GM06990 (cell line): Measurements from ENCODE around the gene TMEM19.

Experiments
- DNase-seq: peaks from one replicate; pipeline ENCODE4 v3.0.0-alpha.2; 2011; ENCODE audit not compliant: insufficient read length; ENCODE audit errors: extremely low read depth
- H3K27me3 ChIP-seq: replicated peaks from 2 replicates; pipeline ENCODE4 v1.6.0; 2011; ENCODE audit warnings: low read length; ENCODE audit not compliant: control insufficient read depth, insufficient read depth
- H3K36me3 ChIP-seq: 2 replicates; pipeline ENCODE4 v1.5.1; 2011; ENCODE audit warnings: low read length; ENCODE audit not compliant: control insufficient read depth, insufficient read depth
- H3K4me3 ChIP-seq: replicated peaks from 2 replicates; pipeline ENCODE4 v1.5.1; 2011; ENCODE audit warnings: low read depth, mild to moderate bottlenecking, control low read depth, low read length
- CTCF ChIP-seq: IDR thresholded peaks from 2 replicates; pipeline ENCODE4 v1.5.1; 2011; ENCODE audit warnings: low read length, control low read depth, mild to moderate bottlenecking, inconsistent platforms; ENCODE audit not compliant: insufficient read depth, poor library complexity, severe bottlenecking

The TMEM19 gene

GRCh38 chr12:71685914-71686657 is at the start of gene TMEM19:
Gene TMEM19, plus strand, starts transcription at chr12:71686082. Its CDS starts 599 bp downstream, at chr12:71686681.
- peak; percentile 96 for DNase-seq
- Histone ChIP-seq H3K36me3 (no peaks in the 10 kb centered on the region), H3K27me3 (no peaks in the 10 kb centered on the region), H3K4me3 (peak within 1 kb of the TSS; percentile 70)
- TF ChIP-seq CTCF = peak; percentile 58

GRCh38 chr12:71636704-71637115 is 49.2 kb upstream of the TMEM19 start:
- Histone ChIP-seq H3K27me3 (no peaks in the 10 kb centered on the region), H3K36me3 (peaks cover 11% of the 10 kb centered on the region), H3K4me3 (no peak overlapping the region)
- peak; percentile 32 for DNase-seq
- TF ChIP-seq CTCF = peak; percentile 69

- Histone ChIP-seq H3K4me3 (no peak overlapping the region), H3K36me3 (peaks cover 11% of the 10 kb centered on the region), H3K27me3 (no peaks in the 10 kb centered on the region)
- no peak for DNase-seq
- no peak for TF ChIP-seq CTCF
Observed at GRCh38 chr12:71638499-71638898, 47.4 kb upstream of the TMEM19 start.

- no peak for DNase-seq
- H3K4me3 ChIP-seq = no peak overlapping the region
- peaks cover 10% of the 10 kb centered on the region for H3K36me3 ChIP-seq
- TF ChIP-seq CTCF = peak; percentile 51
- no peaks in the 10 kb centered on the region for H3K27me3 ChIP-seq
Observed at GRCh38 chr12:71639341-71639760, 46.5 kb upstream of the TMEM19 start.

- TF ChIP-seq CTCF = no peak
- Histone ChIP-seq H3K4me3 (no peak overlapping the region), H3K36me3 (peaks cover 8% of the 10 kb centered on the region), H3K27me3 (no peaks in the 10 kb centered on the region)
- no peak for DNase-seq
Observed at GRCh38 chr12:71640316-71640715, 45.6 kb upstream of the TMEM19 start.
